ENCODE measurements around the gene SEMA3D.

Gene SEMA3D

DNA sequence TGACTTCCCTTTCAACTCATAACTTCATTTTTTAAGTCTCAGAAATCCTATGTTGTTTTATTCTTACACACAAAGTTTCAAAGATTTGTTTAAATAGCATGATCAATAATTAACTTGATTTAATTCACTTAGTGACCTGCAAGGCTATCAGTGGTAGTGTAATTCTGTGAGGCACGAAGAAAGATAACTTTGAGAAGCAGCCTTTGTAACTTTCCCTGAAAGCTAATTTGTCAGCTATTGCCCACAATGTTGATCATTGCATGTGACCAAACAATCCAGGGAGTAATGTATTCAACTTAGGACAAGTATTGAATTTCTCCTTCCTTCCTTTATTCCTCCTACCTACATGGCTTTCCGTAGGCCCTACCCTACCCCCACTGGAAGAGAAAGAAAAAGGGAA is 111.0 kb downstream of the SEMA3D start:
- TF ChIP-seq, protein P1, sequence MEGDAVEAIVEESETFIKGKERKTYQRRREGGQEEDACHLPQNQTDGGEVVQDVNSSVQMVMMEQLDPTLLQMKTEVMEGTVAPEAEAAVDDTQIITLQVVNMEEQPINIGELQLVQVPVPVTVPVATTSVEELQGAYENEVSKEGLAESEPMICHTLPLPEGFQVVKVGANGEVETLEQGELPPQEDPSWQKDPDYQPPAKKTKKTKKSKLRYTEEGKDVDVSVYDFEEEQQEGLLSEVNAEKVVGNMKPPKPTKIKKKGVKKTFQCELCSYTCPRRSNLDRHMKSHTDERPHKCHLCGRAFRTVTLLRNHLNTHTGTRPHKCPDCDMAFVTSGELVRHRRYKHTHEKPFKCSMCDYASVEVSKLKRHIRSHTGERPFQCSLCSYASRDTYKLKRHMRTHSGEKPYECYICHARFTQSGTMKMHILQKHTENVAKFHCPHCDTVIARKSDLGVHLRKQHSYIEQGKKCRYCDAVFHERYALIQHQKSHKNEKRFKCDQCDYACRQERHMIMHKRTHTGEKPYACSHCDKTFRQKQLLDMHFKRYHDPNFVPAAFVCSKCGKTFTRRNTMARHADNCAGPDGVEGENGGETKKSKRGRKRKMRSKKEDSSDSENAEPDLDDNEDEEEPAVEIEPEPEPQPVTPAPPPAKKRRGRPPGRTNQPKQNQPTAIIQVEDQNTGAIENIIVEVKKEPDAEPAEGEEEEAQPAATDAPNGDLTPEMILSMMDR (IDR thresholded peaks at IDR 0.05; ENCODE audit: extremely low read depth, missing control alignments) = no peak
- no peak for DNase-seq (ENCODE audit: low spot score)

DNA sequence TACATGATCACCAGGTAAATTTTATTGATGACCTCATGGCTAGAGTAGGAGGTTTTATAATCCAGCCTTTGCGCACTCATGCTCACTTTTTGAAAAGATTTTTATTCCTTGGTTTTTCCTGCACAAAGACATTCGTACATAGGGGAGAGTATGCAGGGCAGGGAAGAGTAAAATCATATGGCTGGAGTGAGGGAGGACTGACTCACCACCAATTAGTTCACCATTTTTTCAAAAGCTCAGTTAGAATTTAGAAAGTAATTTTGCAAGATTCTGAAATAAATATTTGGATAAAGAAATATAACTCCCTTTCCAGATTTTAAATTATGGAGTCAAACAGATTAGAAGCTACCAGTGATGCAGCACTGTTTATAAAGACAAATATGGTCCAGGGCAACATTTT is 111.9 kb downstream of the SEMA3D start:
- TF ChIP-seq, protein P1 (IDR thresholded peaks at IDR 0.05; ENCODE audit: extremely low read depth, missing control alignments) = no peak

DNA sequence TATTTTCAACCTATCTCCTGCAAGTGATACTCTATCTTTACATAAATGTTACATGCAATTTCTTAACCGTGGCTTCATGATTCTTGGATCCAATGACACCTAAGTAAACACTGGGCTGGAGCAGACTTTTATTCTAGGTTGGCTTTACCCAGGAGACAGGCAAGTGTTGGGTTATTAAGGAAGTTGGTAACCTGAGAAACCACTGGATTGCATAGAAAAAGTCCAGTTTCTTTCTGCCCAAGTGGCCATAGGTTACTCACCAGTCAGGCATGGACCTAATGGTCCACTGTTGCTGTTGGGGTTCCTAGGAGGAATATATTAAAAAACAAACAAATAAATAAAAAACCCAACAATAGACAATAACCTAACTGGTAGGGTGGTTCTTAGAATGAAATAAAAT is 112.8 kb downstream of the SEMA3D start:
- TF ChIP-seq, protein P1 (IDR thresholded peaks at IDR 0.05; ENCODE audit: extremely low read depth, missing control alignments) = no peak
- no peak for DNase-seq (ENCODE audit: low spot score)

More for the DNA sequence above, 111.9 kb downstream of the SEMA3D start:
- no peak for DNase-seq (ENCODE audit: low spot score)

DNA sequence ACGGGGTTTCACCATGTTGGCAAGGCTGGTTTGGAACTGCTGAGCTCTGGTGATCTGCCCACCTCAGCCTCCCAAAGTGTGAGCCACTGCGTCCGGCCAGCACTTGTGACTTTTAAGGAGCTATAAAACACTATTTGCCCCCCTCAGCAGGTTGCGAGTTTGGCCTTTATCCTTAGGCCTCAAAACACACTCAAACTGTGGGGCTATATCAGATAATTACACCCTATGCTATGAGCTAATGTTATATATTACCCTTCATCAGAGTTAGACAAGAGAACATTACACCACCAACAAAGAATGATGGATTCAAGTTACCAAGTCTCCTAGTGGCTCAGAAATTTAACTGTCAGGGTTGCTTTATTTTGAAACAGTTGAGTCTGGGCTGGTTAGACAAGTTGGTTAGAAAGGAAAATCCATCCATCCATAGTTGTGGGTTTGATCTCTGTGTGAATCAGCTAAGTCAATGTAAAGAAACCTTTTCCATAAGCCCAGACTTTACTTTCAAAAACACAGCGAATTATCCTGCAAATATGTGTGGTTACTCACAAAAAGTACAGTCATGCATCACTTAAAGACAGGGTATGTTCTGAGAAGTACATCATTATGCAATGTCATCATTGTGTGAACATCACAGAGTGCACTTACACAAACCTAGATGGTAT is 115.8 kb downstream of the SEMA3D start:
- TF ChIP-seq, protein P1 (IDR thresholded peaks at IDR 0.05; ENCODE audit: extremely low read depth, missing control alignments) = no peak
- no peak for DNase-seq (ENCODE audit: low spot score)

DNA sequence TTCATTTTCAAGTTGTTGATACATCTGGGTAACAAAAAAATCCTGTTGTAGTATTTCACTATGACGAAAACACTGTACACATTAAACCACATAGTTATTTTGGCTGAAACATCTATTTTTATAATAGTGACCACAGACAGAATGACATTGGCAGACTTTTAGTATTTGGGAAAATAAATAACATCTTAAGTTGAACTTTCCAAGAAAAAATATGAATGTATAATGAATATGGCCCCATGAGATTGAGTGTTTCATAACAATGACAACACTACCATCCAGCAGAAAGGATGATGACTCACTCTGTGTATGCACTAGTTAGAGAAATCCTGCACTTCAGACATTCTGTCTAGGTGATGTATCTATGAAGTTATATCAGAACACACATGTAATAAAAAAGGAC is 118.1 kb downstream of the SEMA3D start:
- DNase-seq (ENCODE audit: low spot score) = no peak
- TF ChIP-seq, protein P1 (IDR thresholded peaks at IDR 0.05; ENCODE audit: extremely low read depth, missing control alignments) = no peak

DNA sequence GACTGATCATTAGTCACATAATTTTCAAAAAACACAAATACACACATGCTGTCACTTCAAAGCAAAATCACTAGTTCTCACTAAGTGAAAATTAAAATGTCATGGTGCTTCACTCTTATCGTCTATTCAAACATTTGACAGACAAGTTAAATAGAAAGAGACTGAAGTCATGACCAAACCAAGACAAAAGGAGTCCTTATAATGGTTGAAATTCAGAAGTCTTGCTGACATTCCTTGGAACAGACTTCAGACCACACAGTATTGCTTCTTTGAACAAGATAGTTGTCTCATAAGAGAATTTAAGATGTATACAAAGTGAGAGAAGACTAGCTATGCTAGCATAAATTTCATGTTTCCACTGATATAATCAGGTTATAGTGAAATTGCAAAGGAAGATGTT is 119.5 kb downstream of the SEMA3D start:
- DNase-seq (ENCODE audit: low spot score) = no peak
- TF ChIP-seq, protein P1 (IDR thresholded peaks at IDR 0.05; ENCODE audit: extremely low read depth, missing control alignments) = no peak

DNA sequence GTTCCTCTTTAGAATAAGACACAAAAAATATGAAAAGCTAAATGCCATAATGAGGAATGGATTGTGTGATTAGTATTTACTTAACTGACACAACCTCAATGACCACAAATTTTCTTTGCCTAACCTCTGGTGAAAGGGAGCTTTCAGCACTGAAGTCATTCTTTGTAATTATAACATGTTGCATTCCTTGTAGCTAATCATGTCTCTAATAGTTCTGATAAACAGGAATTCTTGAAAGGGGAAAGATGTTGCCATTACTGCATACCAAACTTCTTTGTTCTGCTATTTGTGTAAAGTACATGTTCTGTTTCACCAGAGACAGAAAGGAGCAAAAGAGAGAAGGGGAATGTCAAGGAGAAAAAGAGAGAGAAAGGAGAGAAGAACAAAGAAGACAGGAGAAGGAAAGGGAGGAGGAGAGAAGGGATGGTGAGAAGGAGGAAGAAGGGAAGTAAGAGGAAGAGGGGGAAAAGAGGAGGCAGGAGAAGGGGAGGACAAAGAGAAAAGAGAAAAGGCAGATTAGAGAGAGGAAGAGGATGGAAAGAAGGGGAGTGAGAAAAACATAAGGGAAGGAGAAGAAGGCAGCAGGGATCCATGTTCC is 120.9 kb downstream of the SEMA3D start:
- TF ChIP-seq, protein P1 (IDR thresholded peaks at IDR 0.05; ENCODE audit: extremely low read depth, missing control alignments) = no peak

More for the DNA sequence above, 120.9 kb downstream of the SEMA3D start:
- DNase-seq (ENCODE audit: low spot score) = no peak
